ENCODE results near the gene LPP. TPM values are rescaled to one million over a fixed set of nuclear protein-coding genes. Genes with fewer than 3 reads are reported as not detected.
A peak's percentile ranks its signal among the peaks of the same experiment; 100 is the strongest.

Gene LPP
- total RNA-seq, 8 experiments from 2014 or later = 6.0 to 77.8 (median 15.4) TPM

GRCh38 chr3:188209034-188209433 is 55.1 kb downstream of the LPP start:
- no peak for ATAC-seq (replicated peaks in 6 of 8)
- in situ Hi-C loops (cut with MboI; ENCODE audit: low pct_unique_long_range_greater_than_20kb in 2 of 9, low sequenced_read_pairs in 9 of 9, unreplicated experiment in 9 of 9) = no loop called here
- Histone ChIP-seq H3K4me3 (no peak overlapping the region), H3K4me1 (replicated peaks in 1 of 2) (peaks cover 13 to 15% of the 10 kb centered on the region in 2 donors), H3K27ac (no peak overlapping the region)
- 50 to 100% (median 93%) methylated on average over 1 to 3 of the region's 3 CpGs; no CpG with 5 or more reads in 1 of the 10 experiments for WGBS, 10 experiments

- no peak overlapping the region for H3K4me3 ChIP-seq
- ATAC-seq (replicated peaks in 6 of 8) = no peak
- H3K27ac ChIP-seq = no peak overlapping the region
- 83 to 100% (median 100%) methylated on average over 1 of the region's 1 CpG; no CpG with 5 or more reads in 2 of the 10 experiments for WGBS, 10 experiments
- in situ Hi-C loops (cut with MboI; ENCODE audit: low pct_unique_long_range_greater_than_20kb in 2 of 9, low sequenced_read_pairs in 9 of 9, unreplicated experiment in 9 of 9) = no loop called here
- H3K4me1 ChIP-seq (replicated peaks in 1 of 2) = peaks cover 13 to 15% of the 10 kb centered on the region in 2 donors
Observed at GRCh38 chr3:188209740-188210139, 55.8 kb downstream of the LPP start.

- H3K4me3 ChIP-seq = no peak overlapping the region
- in situ Hi-C loops (cut with MboI; ENCODE audit: low pct_unique_long_range_greater_than_20kb in 2 of 9, low sequenced_read_pairs in 9 of 9, unreplicated experiment in 9 of 9) = no loop called here
- peaks cover 13 to 15% of the 10 kb centered on the region in 2 donors for H3K4me1 ChIP-seq (replicated peaks in 1 of 2)
- H3K27ac ChIP-seq = no peak overlapping the region
- 67 to 100% (median 100%) methylated on average over 1 to 4 of the region's 4 CpGs; no CpG with 5 or more reads in 3 of the 10 experiments for WGBS, 10 experiments
- no peak for ATAC-seq (replicated peaks in 6 of 8)
Observed at GRCh38 chr3:188211476-188211875, 57.5 kb downstream of the LPP start.

- in situ Hi-C loops (cut with MboI; ENCODE audit: low pct_unique_long_range_greater_than_20kb in 2 of 9, low sequenced_read_pairs in 9 of 9, unreplicated experiment in 9 of 9) = no loop called here
- ATAC-seq (replicated peaks in 6 of 8) = peak in 5 of 8 experiments; percentile 25 to 60 (median 57)
- WGBS, 10 experiments = 33 to 100% (median 40%) methylated on average over 1 to 3 of the region's 9 CpGs; no CpG with 5 or more reads in 5 of the 10 experiments
- H3K27ac ChIP-seq = no peak overlapping the region
- H3K4me3 ChIP-seq = no peak overlapping the region
- H3K4me1 ChIP-seq (replicated peaks in 1 of 2) = peaks cover 13 to 15% of the 10 kb centered on the region in 2 donors
Observed at GRCh38 chr3:188212308-188212969, 58.5 kb downstream of the LPP start.

GRCh38 chr3:188214442-188214841 is 60.5 kb downstream of the LPP start:
- Histone ChIP-seq H3K4me1 (replicated peaks in 1 of 2) (peaks cover 0 to 5% of the 10 kb centered on the region in 2 donors), H3K4me3 (no peak overlapping the region), H3K27ac (no peak overlapping the region)
- in situ Hi-C loops (cut with MboI; ENCODE audit: low pct_unique_long_range_greater_than_20kb in 2 of 9, low sequenced_read_pairs in 9 of 9, unreplicated experiment in 9 of 9) = no loop called here
- 100% methylated on average over 1 of the region's 1 CpG; no CpG with 5 or more reads in 8 of the 10 experiments for WGBS, 10 experiments
- ATAC-seq (replicated peaks in 6 of 8) = no peak

GRCh38 chr3:188215129-188215528 is 61.2 kb downstream of the LPP start:
- 50 to 100% (median 90%) methylated on average over 1 to 2 of the region's 2 CpGs; no CpG with 5 or more reads in 4 of the 10 experiments for WGBS, 10 experiments
- in situ Hi-C loops (cut with MboI; ENCODE audit: low pct_unique_long_range_greater_than_20kb in 2 of 9, low sequenced_read_pairs in 9 of 9, unreplicated experiment in 9 of 9) = no loop called here
- H3K4me1 ChIP-seq (replicated peaks in 1 of 2) = peaks cover 0 to 5% of the 10 kb centered on the region in 2 donors
- no peak overlapping the region for H3K27ac ChIP-seq
- H3K4me3 ChIP-seq = no peak overlapping the region
- ATAC-seq (replicated peaks in 6 of 8) = no peak

- H3K4me3 ChIP-seq = no peak overlapping the region
- H3K27ac ChIP-seq = no peak overlapping the region
- in situ Hi-C loops (cut with MboI; ENCODE audit: low pct_unique_long_range_greater_than_20kb in 2 of 9, low sequenced_read_pairs in 9 of 9, unreplicated experiment in 9 of 9) = no loop called here
- WGBS, 10 experiments = 60 to 100% (median 96%) methylated on average over 1 to 4 of the region's 4 CpGs; no CpG with 5 or more reads in 2 of the 10 experiments
- peaks cover 0 to 5% of the 10 kb centered on the region in 2 donors for H3K4me1 ChIP-seq (replicated peaks in 1 of 2)
- ATAC-seq (replicated peaks in 6 of 8) = no peak
Observed at GRCh38 chr3:188217011-188217463, 63.1 kb downstream of the LPP start.

- Histone ChIP-seq H3K4me1 (replicated peaks in 1 of 2) (peaks cover 0 to under 1% of the 10 kb centered on the region in 2 donors), H3K27ac (no peak overlapping the region), H3K4me3 (no peak overlapping the region)
- WGBS, 10 experiments = 0 to 86% (median 77%) methylated on average over 1 to 4 of the region's 4 CpGs; no CpG with 5 or more reads in 2 of the 10 experiments
- in situ Hi-C loops (cut with MboI; ENCODE audit: low pct_unique_long_range_greater_than_20kb in 2 of 9, low sequenced_read_pairs in 9 of 9, unreplicated experiment in 9 of 9) = no loop called here
- peak in 1 of 8 experiments; percentile 36 for ATAC-seq (replicated peaks in 6 of 8)
Observed at GRCh38 chr3:188217726-188218125, 63.8 kb downstream of the LPP start.

GRCh38 chr3:188218603-188219002 is 64.6 kb downstream of the LPP start:
- 63 to 100% (median 86%) methylated on average over 1 of the region's 1 CpG; no CpG with 5 or more reads in 5 of the 10 experiments for whole genome bisulfite sequencing, 10 experiments
- ATAC-seq (replicated peaks in 6 of 8) = no peak
- H3K4me1 ChIP-seq (replicated peaks in 1 of 2) = no peaks in the 10 kb centered on the region
- in situ Hi-C loops (cut with MboI; ENCODE audit: low pct_unique_long_range_greater_than_20kb in 2 of 9, low sequenced_read_pairs in 9 of 9, unreplicated experiment in 9 of 9) = no loop called here
- H3K4me3 ChIP-seq = no peak overlapping the region
- no peak overlapping the region for H3K27ac ChIP-seq

GRCh38 chr3:188219147-188219546 is 65.2 kb downstream of the LPP start:
- Histone ChIP-seq H3K27ac (no peak overlapping the region), H3K4me3 (no peak overlapping the region), H3K4me1 (replicated peaks in 1 of 2) (no peaks in the 10 kb centered on the region)
- no peak for ATAC-seq (replicated peaks in 6 of 8)
- in situ Hi-C loops (cut with MboI; ENCODE audit: low pct_unique_long_range_greater_than_20kb in 2 of 9, low sequenced_read_pairs in 9 of 9, unreplicated experiment in 9 of 9) = no loop called here
- 84 to 100% (median 97%) methylated on average over 1 to 5 of the region's 5 CpGs; no CpG with 5 or more reads in 3 of the 10 experiments for WGBS, 10 experiments

GRCh38 chr3:188220097-188220788 is 66.3 kb downstream of the LPP start:
- Histone ChIP-seq H3K4me3 (no peak overlapping the region), H3K4me1 (replicated peaks in 1 of 2) (no peaks in the 10 kb centered on the region), H3K27ac (no peak overlapping the region)
- in situ Hi-C loops (cut with MboI; ENCODE audit: low pct_unique_long_range_greater_than_20kb in 2 of 9, low sequenced_read_pairs in 9 of 9, unreplicated experiment in 9 of 9) = no loop called here
- 0 to 100% (median 92%) methylated on average over 1 to 5 of the region's 6 CpGs; no CpG with 5 or more reads in 2 of the 10 experiments for WGBS, 10 experiments
- peak in 4 of 8 experiments; percentile 51 to 81 (median 76) for ATAC-seq (replicated peaks in 6 of 8)

GRCh38 chr3:188220988-188221818 is 67.2 kb downstream of the LPP start:
- H3K27ac ChIP-seq = no peak overlapping the region
- H3K4me1 ChIP-seq (replicated peaks in 1 of 2) = no peaks in the 10 kb centered on the region
- WGBS, 10 experiments = 56 to 89% (median 69%) methylated on average over 3 to 8 of the region's 11 CpGs; no CpG with 5 or more reads in 3 of the 10 experiments
- in situ Hi-C loops (cut with MboI; ENCODE audit: low pct_unique_long_range_greater_than_20kb in 2 of 9, low sequenced_read_pairs in 9 of 9, unreplicated experiment in 9 of 9) = no loop called here
- H3K4me3 ChIP-seq = no peak overlapping the region
- ATAC-seq (replicated peaks in 6 of 8) = peak in 3 of 8 experiments; percentile 28 to 75 (median 58)
